Omental fat pad (tissue), 4 donors: Measurements from ENCODE around the gene GNG13. TPM values are rescaled to one million over a fixed set of nuclear protein-coding genes. Genes with fewer than 3 reads are reported as not detected.

ENCODE experiments used
- ATAC-seq: fragments of 150-250 bp; one replicate; pipeline ENCODE4 v1.9.1; 2016; ENCODE audit warnings: mild to moderate bottlenecking, moderate library complexity; ENCODE audit not compliant: low FRiP score
- DNase-seq: peaks from one replicate; pipeline ENCODE4 v3.0.0-alpha.2; 2019; ENCODE audit warnings: low spot score
- total RNA-seq, 4 donors: library from RNA; depleted of rRNA; stranded (reverse); fragments of >200 nt; gene quantifications; one replicate each; pipeline ENCODE4 v1.1.0, GENCODE V29; 2016
- TF ChIP-seq, protein P1 (sequence below), 3 donors: fragments of 450-650 bp; IDR thresholded peaks; one replicate each; pipeline ENCODE4 v1.5.1; 2016 to 2017; ENCODE audit warnings: antibody characterized with exemption in 3 of 3, mild to moderate bottlenecking in 3 of 3, moderate library complexity in 2 of 3

GNG13 gene
- total RNA-seq, 4 donors from 2014 or later: not detected

DNA sequence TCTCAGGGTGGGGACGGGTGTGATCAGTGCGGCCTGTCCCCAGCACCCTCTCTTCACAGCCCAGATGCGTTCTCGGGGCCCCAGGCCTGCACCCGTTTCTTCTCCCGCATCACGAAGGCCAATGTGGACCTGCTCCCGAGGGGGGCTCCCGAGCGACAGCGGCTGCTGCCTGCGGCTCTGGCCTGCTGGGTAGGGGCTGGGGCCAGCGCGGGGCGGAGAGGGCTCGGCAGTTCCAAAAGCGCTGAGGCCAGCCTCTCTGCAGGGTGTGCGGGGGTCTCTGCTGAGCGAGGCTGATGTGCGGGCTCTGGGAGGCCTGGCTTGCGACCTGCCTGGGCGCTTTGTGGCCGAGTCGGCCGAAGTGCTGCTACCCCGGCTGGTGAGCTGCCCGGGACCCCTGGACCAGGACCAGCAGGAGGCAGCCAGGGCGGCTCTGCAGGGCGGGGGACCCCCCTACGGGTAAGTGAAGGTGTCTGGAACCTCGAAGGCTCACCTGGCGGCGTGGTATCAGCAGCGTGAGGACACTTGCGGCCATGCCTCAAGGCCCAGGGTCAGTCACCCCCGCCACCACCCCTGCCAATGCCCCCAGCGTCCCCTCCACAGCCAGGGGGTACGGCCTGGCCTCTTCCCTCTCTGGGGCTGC, 35.6 kb downstream of the GNG13 start:
- DNase-seq: no peak
- TF ChIP-seq, protein P1, sequence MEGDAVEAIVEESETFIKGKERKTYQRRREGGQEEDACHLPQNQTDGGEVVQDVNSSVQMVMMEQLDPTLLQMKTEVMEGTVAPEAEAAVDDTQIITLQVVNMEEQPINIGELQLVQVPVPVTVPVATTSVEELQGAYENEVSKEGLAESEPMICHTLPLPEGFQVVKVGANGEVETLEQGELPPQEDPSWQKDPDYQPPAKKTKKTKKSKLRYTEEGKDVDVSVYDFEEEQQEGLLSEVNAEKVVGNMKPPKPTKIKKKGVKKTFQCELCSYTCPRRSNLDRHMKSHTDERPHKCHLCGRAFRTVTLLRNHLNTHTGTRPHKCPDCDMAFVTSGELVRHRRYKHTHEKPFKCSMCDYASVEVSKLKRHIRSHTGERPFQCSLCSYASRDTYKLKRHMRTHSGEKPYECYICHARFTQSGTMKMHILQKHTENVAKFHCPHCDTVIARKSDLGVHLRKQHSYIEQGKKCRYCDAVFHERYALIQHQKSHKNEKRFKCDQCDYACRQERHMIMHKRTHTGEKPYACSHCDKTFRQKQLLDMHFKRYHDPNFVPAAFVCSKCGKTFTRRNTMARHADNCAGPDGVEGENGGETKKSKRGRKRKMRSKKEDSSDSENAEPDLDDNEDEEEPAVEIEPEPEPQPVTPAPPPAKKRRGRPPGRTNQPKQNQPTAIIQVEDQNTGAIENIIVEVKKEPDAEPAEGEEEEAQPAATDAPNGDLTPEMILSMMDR (IDR thresholded peaks at IDR 0.05): no peak
- ATAC-seq: no peak

DNA sequence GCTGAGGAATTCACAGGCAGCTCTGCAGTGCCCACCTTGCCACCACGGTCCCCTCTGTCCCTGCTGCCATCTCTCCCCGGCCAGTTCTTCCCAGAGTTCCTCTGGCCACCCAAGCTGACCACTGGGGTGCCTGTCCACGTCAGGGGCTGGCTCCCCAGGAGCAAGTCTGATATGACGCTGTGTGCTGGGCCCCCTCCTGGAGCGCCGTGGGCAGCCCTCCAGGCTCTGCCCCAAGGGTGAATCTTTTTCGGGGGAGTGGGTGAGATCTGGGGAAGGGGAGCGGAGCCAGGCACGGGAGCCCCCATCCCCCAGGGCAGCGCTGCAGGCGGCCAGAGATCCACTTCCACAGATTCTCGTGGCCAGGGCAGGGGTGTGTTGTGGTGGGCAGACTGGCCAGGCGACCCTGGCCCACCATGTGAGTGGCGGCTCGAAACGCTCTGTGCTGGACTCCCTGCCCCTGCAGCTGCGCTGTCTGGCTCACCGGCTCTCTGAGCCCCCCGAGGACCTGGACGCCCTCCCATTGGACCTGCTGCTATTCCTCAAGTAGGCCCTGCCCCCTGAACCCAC, 36.3 kb downstream of the GNG13 start:
- DNase-seq: no peak
- no peak for ATAC-seq
- TF ChIP-seq, protein P1 (IDR thresholded peaks at IDR 0.05): no peak

DNA sequence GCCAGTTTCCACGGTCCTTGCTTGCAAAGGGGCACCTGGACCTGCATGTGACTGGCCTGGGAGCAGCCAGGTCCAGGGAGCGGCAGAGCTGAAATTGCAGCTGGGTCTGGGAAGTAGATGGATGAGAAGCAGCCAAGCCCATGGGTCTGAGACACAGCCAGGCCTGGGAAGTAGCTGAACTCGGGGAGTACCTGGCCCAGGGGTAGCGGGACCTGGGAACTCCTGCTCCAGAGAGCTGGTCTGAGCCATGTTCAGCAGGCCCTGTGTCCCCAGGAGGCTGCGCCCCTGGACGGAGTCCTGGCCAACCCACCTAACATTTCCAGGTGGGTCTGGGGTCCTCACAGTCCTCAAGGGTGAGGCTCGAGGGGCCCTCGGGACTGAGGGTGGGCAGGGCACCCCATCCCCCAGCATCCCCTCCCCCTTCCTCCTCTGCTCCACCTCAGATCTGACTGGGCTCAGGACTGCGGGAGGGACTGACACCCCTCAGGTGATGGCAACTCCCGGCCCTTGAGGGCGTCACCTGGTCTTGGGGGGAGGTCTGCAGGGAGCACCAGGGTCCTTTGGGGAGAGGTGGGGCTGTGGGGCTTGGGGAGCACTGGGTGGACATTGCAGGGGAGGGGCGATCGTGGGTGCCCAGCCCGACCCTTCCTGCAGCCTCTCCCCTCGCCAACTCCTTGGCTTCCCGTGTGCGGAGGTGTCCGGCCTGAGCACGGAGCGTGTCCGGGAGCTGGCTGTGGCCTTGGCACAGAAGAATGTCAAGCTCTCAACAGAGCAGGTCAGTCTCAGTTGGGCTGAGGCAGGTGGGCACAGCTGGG, 37.0 kb downstream of the GNG13 start:
- no peak for ATAC-seq
- no peak for DNase-seq
- TF ChIP-seq, protein P1 (IDR thresholded peaks at IDR 0.05): no peak

DNA sequence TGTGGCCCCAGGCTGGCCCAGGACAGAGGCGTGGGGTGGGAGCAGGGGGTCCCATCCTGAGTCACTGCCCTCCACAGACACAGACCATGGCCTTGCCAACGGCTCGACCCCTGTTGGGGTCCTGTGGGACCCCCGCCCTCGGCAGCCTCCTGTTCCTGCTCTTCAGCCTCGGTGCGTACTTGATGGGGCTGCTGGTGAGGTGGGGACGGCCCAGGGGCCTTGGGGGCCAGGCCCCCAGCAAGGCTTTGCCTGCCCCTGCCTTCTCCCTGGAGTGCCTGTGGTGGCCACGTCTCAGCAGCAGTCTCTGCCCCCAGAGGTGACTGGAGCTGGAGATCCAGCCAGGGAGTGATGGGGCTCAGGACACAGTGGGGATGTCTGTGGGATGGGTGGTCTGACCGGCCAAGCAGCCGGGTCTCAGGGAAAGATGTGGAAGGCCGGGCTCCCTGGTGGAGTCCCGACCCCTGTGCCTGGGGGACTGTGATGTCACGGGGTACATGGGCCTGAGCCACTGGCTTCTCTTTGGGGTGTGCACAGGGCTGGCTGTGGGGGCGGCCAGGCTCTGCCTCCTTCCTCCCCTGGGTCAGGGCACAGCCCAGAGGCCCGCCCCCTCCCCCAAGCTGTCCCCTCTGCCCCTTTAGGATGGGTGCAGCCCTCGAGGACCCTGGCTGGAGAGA, 37.8 kb downstream of the GNG13 start:
- TF ChIP-seq, protein P1 (IDR thresholded peaks at IDR 0.05): no peak

DNA sequence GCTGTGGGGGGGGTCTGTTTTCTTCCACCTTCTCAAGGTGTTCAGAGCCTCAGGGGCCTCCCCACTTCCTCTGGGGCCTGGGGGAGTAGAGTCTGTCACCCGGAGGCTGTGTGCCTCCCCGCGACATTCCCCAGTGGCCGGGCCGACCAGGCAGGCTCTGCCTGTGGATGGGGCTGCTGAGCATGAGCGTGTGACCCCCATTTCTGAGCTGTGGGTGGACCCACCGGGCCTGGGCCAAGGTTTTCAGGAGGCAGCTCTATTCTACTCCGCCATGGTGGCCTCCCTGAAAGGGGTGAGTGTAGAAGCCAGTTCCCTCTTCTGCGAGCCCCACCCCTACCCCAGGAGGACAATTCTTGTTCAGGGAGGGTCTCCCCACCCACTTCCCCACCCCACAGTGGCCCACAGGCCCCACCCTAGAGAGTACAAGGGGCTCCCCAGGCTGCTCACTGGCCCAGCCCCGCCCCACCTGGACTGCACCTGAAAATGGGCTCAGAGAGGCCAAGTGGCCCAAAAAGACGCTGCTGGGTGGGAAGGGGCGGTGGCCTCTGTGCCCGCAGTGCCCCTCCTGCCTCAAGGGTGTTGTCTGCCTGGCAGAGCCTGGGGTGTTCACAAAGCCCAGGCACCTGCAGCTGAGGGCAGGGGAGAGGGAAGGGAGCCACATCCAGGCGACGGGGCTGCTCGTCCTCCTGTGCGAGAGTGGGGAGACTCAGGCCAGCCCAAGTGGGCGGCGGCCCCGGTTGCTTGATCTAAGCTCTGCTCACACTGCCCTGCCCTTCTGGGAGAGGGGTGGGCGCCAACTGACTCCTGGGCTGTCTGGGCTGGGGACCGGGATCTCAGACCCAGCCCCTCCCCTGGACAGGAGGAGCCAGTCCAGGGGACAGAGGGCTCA, 38.7 kb downstream of the GNG13 start:
- DNase-seq (no peak), ATAC-seq (no peak)
- TF ChIP-seq, protein P1 (IDR thresholded peaks at IDR 0.05): no peak

More for the DNA sequence above, 37.8 kb downstream of the GNG13 start:
- DNase-seq: no peak
- no peak for ATAC-seq
